ENCODE measurements around the gene NCOA1. TPM values are rescaled to one million over a fixed set of nuclear protein-coding genes. Genes with fewer than 3 reads are reported as not detected.

NCOA1 gene
- total RNA-seq, 2 donors from 2014 or later, result 20.1 to 22.6 TPM

GRCh38 chr2:24474053-24474452 is 17.0 kb upstream of the NCOA1 start:
- Mint-ChIP-seq H3K27me3 (ENCODE audit: insufficient read depth) (peaks cover 13% of the 10 kb centered on the region), H3K27ac (no peak overlapping the region), H3K36me3 (ENCODE audit: low read depth) (no peaks in the 10 kb centered on the region), H3K4me1 (peaks cover 5% of the 10 kb centered on the region), H3K4me3 (no peak overlapping the region), H3K9me3 (no peaks in the 10 kb centered on the region)
- 91% methylated on average over 4 to 5 of the region's 5 CpGs for WGBS, 2 experiments (ENCODE audit: insufficient coverage in 1 of 2, insufficient read length in 1 of 2)
- H3K36me3 ChIP-seq (ENCODE audit: control insufficient read depth, insufficient read depth, low read length), result no peaks in the 10 kb centered on the region
- no peak overlapping the region for H3K4me3 ChIP-seq (ENCODE audit: low read length)
- H3K9ac ChIP-seq (ENCODE audit: extremely low read depth, low read length, poor library complexity, severe bottlenecking), result no peak overlapping the region
- no peaks in the 10 kb centered on the region for H3K9me3 ChIP-seq (ENCODE audit: control insufficient read depth, low read length)
- H3K4me1 ChIP-seq (ENCODE audit: control insufficient read depth, insufficient read depth, low read length), result no peaks in the 10 kb centered on the region
- TF ChIP-seq CTCF (conservative IDR thresholded peaks at IDR 0.05), result no peak
- H3K27ac ChIP-seq (ENCODE audit: low read depth, low read length), result no peak overlapping the region
- H3K27me3 ChIP-seq (ENCODE audit: control insufficient read depth, insufficient read depth, low read length, poor library complexity, severe bottlenecking), result peaks cover 10% of the 10 kb centered on the region
- DNase-seq, result no peak

DNA sequence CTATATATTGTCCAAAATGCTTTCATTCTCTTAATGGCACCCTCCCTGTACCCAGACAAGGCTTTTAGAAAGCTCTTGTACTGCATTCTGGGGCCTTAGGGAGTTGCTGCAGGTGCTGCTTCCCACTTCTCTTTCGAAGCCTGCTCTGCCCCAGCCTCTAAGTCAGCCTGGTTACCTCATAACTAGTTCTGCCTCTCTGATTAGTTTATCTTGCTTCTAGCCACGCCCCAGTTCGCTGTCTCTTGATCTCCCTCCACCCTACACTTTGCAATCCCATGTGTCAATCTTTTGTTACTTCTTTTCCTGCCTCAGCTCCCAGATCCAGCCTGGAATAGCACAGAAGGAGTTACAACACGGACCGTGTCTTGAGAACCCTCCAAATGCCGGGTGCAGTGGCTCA is 13.8 kb upstream of the NCOA1 start:
- no peaks in the 10 kb centered on the region for H3K36me3 Mint-ChIP-seq (ENCODE audit: low read depth)
- H3K9ac ChIP-seq (ENCODE audit: extremely low read depth, low read length, poor library complexity, severe bottlenecking), result no peak overlapping the region
- peaks cover 5% of the 10 kb centered on the region for H3K9me3 ChIP-seq (ENCODE audit: control insufficient read depth, low read length)
- peaks cover 27% of the 10 kb centered on the region for H3K27me3 Mint-ChIP-seq (ENCODE audit: insufficient read depth)
- no peak overlapping the region for H3K27ac Mint-ChIP-seq
- H3K4me3 ChIP-seq (ENCODE audit: low read length), result no peak overlapping the region
- no peaks in the 10 kb centered on the region for H3K36me3 ChIP-seq (ENCODE audit: control insufficient read depth, insufficient read depth, low read length)
- H3K27ac ChIP-seq (ENCODE audit: low read depth, low read length), result no peak overlapping the region
- peaks cover 10% of the 10 kb centered on the region for H3K27me3 ChIP-seq (ENCODE audit: control insufficient read depth, insufficient read depth, low read length, poor library complexity, severe bottlenecking)
- DNase-seq, result no peak
- no peaks in the 10 kb centered on the region for H3K4me1 ChIP-seq (ENCODE audit: control insufficient read depth, insufficient read depth, low read length)
- H3K4me3 Mint-ChIP-seq, result no peak overlapping the region
- peaks cover 5% of the 10 kb centered on the region for H3K4me1 Mint-ChIP-seq
- H3K9me3 Mint-ChIP-seq, result peaks cover 2% of the 10 kb centered on the region
- 75 to 81% methylated on average over 5 to 6 of the region's 6 CpGs for WGBS, 2 experiments (ENCODE audit: insufficient coverage in 1 of 2, insufficient read length in 1 of 2)
- TF ChIP-seq CTCF (conservative IDR thresholded peaks at IDR 0.05), result no peak

- H3K36me3 Mint-ChIP-seq (ENCODE audit: low read depth), result no peaks in the 10 kb centered on the region
Measured at GRCh38 chr2:24478243-24478642, 12.8 kb upstream of the NCOA1 start.

More at GRCh38 chr2:24478243-24478642, 12.8 kb upstream of the NCOA1 start:
- Histone ChIP-seq H3K9me3 (ENCODE audit: control insufficient read depth, low read length) (peaks cover 5% of the 10 kb centered on the region), H3K4me1 (ENCODE audit: control insufficient read depth, insufficient read depth, low read length) (no peaks in the 10 kb centered on the region), H3K27ac (ENCODE audit: low read depth, low read length) (no peak overlapping the region), H3K27me3 (ENCODE audit: control insufficient read depth, insufficient read depth, low read length, poor library complexity, severe bottlenecking) (peaks cover 10% of the 10 kb centered on the region), H3K36me3 (ENCODE audit: control insufficient read depth, insufficient read depth, low read length) (no peaks in the 10 kb centered on the region), H3K9ac (ENCODE audit: extremely low read depth, low read length, poor library complexity, severe bottlenecking) (no peak overlapping the region), H3K4me3 (ENCODE audit: low read length) (no peak overlapping the region)
- WGBS, 2 experiments (ENCODE audit: insufficient coverage in 1 of 2, insufficient read length in 1 of 2), result 86 to 88% methylated on average over 2 to 3 of the region's 3 CpGs
- Mint-ChIP-seq H3K4me3 (no peak overlapping the region), H3K27me3 (ENCODE audit: insufficient read depth) (peaks cover 28% of the 10 kb centered on the region), H3K9me3 (peaks cover 2% of the 10 kb centered on the region), H3K4me1 (peaks cover 12% of the 10 kb centered on the region), H3K27ac (no peak overlapping the region)
- no peak for TF ChIP-seq CTCF (conservative IDR thresholded peaks at IDR 0.05)
- DNase-seq, result no peak

Measured in endodermal cell (in vitro differentiated cells).